K562 (cell line): ENCODE measurements around the gene TSPAN13. TPM values are rescaled to one million over a fixed set of nuclear protein-coding genes. Genes with fewer than 3 reads are reported as not detected.

ENCODE experiments used
- CBFB ChIP-seq: sonication (generic); formaldehyde crosslinking; IDR thresholded peaks from 2 replicates; pipeline ENCODE4 v1.4.0; 2020; ENCODE audit warnings: mild to moderate bottlenecking, missing genetic modification reagents
- DMBX1 ChIP-seq: fragments of 250-450 bp; sonication (Bioruptor Pico); IDR thresholded peaks from 2 replicates; pipeline ENCODE4 v1.8.0; 2022; ENCODE audit warnings: inconsistent platforms, mild to moderate bottlenecking, moderate library complexity, borderline replicate concordance
- ELK1 ChIP-seq: sonication (generic); formaldehyde crosslinking; IDR thresholded peaks from 2 replicates; pipeline ENCODE4 v1.8.1; 2022; ENCODE audit warnings: missing genetic modification reagents
- HDAC3 ChIP-seq: fragments of 450-650 bp; IDR thresholded peaks from 2 replicates; pipeline ENCODE4 v1.6.1; 2018; ENCODE audit warnings: borderline replicate concordance, mild to moderate bottlenecking, moderate library complexity; ENCODE audit not compliant: partially characterized antibody
- LEF1 ChIP-seq: fragments of 450-650 bp; IDR thresholded peaks from 2 replicates; pipeline ENCODE4 v1.6.1; 2016; ENCODE audit warnings: mild to moderate bottlenecking
- MTA3 ChIP-seq: fragments of 450-650 bp; formaldehyde crosslinking; IDR thresholded peaks from 2 replicates; pipeline ENCODE4 v1.6.1; 2017; ENCODE audit warnings: mild to moderate bottlenecking, borderline replicate concordance
- NFE2 ChIP-seq: IDR thresholded peaks from 2 replicates; pipeline ENCODE4 v1.6.1; 2014; ENCODE audit warnings: antibody characterized with exemption, low read depth
- RNF219 ChIP-seq: fragments of 250-450 bp; sonication (Bioruptor Pico); IDR thresholded peaks from 2 replicates; pipeline ENCODE4 v1.5.0; 2022; ENCODE audit warnings: mild to moderate bottlenecking
- SAFB2 ChIP-seq: fragments of 200-400 bp; formaldehyde crosslinking; IDR thresholded peaks from 2 replicates; pipeline ENCODE4 v1.6.1; 2018; ENCODE audit warnings: borderline replicate concordance, low read length, low read depth, moderate library complexity; ENCODE audit not compliant: severe bottlenecking
- SIN3B ChIP-seq: fragments of 450-650 bp; IDR thresholded peaks from 2 replicates; pipeline ENCODE4 v1.6.1; 2017; ENCODE audit warnings: low read depth, mild to moderate bottlenecking, moderate library complexity
- SREBF2 ChIP-seq: sonication (generic); formaldehyde crosslinking; IDR thresholded peaks from 2 replicates; pipeline ENCODE4 v1.4.0; 2020; ENCODE audit warnings: mild to moderate bottlenecking, missing genetic modification reagents
- SRSF7 ChIP-seq: fragments of 200-400 bp; formaldehyde crosslinking; optimal IDR thresholded peaks from 2 replicates; pipeline ENCODE3; 2017; ENCODE audit warnings: mild to moderate bottlenecking, low read depth, low read length
- STAT6 ChIP-seq: sonication (generic); formaldehyde crosslinking; IDR thresholded peaks from 2 replicates; pipeline ENCODE4 v1.8.1; 2023; ENCODE audit warnings: mild to moderate bottlenecking, missing genetic modification reagents
- THAP12 ChIP-seq: fragments of 250-450 bp; sonication (Bioruptor Pico); IDR thresholded peaks from 2 replicates; pipeline ENCODE4 v1.9.0; 2021; ENCODE audit warnings: mild to moderate bottlenecking, inconsistent platforms
- ZNF3 ChIP-seq: fragments of 250-450 bp; sonication (Bioruptor Pico); IDR thresholded peaks from 2 replicates; pipeline ENCODE4 v1.5.0; 2021; ENCODE audit warnings: mild to moderate bottlenecking, moderate library complexity
- ZNF41 ChIP-seq: fragments of 250-450 bp; sonication (Bioruptor Pico); conservative IDR thresholded peaks from 2 replicates; pipeline ENCODE4 v1.4.0; 2020; ENCODE audit warnings: mild to moderate bottlenecking
- ZNF764 ChIP-seq: fragments of 250-450 bp; sonication (Bioruptor Pico); IDR thresholded peaks from 2 replicates; pipeline ENCODE4 v1.4.0; 2020; ENCODE audit warnings: low read depth, mild to moderate bottlenecking, moderate library complexity
- ZNF766 ChIP-seq: fragments of 200-800 bp; sonication (Bioruptor generic); conservative IDR thresholded peaks from 2 replicates; pipeline ENCODE4 v1.6.1; 2016; ENCODE audit warnings: missing genetic modification characterization, missing compliant biosample characterization
- polyA plus RNA-seq, 8 experiments: library from polyadenylated mRNA; depleted of rRNA in 4 of 8; stranded (reverse) in 5 of 8; unstranded in 3 of 8; fragments of >200 nt; fragmentation: Nextera tagmentation in 2 of 8; fragmentation: Illumina TruSeq in 1 of 8; extraction: Ambion mirVana in 2 of 8; extraction: Trizol in 1 of 8; gene quantifications; 2 replicates each; pipeline versions ENCODE4 v1.2.1 to v1.2.3, GENCODE V29; 2011 to 2014; ENCODE audit warnings: inconsistent platforms in 1 of 8, missing spikeins in 1 of 8
- total RNA-seq, 7 experiments: library from RNA; depleted of rRNA in 6 of 7; stranded (reverse); fragments of >200 nt in 6 of 7; fragmentation: Illumina TruSeq in 2 of 7; extraction: Trizol in 2 of 7; gene quantifications; 2 replicates each; pipeline versions ENCODE4 v1.2.1 to v1.2.3, GENCODE V29; 2011 to 2021; ENCODE audit warnings: low replicate concordance in 1 of 7

The TSPAN13 gene
- total and polyA plus RNA-seq, 9 of the 15 experiments (the other 6 are each of a cell fraction or from before 2014, with no cell fraction given) = 7.8 to 46.3 (median 20.0) TPM

GRCh38 chr7:16739863-16740622 is 13.5 kb upstream of the TSPAN13 start (continued):
- TF ChIP-seq ZNF41 (CRISPR knock-in tag) (no peak), ZNF764 (CRISPR knock-in tag) (no peak), SIN3B (no peak; the same call in 1 of the 2 replicates), SAFB2 (no peak), HDAC3 (peak; percentile 94), CBFB (CRISPR knock-in tag) (no peak), SREBF2 (CRISPR knock-in tag) (no peak), RNF219 (CRISPR knock-in tag) (no peak), LEF1 (peak; percentile 90), ZNF3 (CRISPR knock-in tag) (no peak), DMBX1 (CRISPR knock-in tag) (peak; percentile 88), THAP12 (CRISPR knock-in tag) (no peak), NFE2 (peak; percentile 97), ZNF766 (CRISPR knock-in tag) (peak; percentile 64; the same call in 1 of the 2 replicates), ELK1 (CRISPR knock-in tag) (no peak), STAT6 (CRISPR knock-in tag) (no peak), MTA3 (0 out of 2 replicates have a peak, but pooled peaks have one; percentile 63), SRSF7 (no peak)
